ENCODE results near the gene PPP6R3.

DNA sequence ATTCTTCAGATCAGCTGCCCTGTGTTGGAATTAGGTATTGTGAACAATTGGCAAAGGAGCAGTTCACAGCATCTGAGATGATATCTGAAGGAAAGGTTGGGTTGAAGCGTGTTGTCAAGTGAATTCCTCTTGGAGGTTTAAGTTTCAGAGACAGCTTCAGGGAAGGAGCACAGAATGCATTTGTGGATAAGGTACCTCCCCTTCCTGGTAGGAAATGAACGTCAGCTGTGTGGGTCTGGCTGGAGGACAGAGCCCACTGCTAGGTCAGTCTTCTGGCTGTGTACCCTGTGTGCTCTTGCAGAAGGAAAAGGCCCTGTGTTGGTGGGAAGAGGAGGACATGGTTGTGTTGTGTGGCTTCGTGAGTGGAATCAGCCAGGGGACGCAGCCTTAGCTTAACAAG, 135.7 kb downstream of the PPP6R3 start:
- TF ChIP-seq TCF7L2 (IDR thresholded peaks at IDR 0.05; ENCODE audit: low read depth, low read length) (no peak), POLR2AphosphoS5 (IDR thresholded peaks at IDR 0.05; ENCODE audit: low read depth, low read length) (no peak), SIN3A (IDR thresholded peaks at IDR 0.05; ENCODE audit: borderline replicate concordance, insufficient read depth, low read depth, low read length) (no peak)
- TF ChIP-seq, protein P1, sequence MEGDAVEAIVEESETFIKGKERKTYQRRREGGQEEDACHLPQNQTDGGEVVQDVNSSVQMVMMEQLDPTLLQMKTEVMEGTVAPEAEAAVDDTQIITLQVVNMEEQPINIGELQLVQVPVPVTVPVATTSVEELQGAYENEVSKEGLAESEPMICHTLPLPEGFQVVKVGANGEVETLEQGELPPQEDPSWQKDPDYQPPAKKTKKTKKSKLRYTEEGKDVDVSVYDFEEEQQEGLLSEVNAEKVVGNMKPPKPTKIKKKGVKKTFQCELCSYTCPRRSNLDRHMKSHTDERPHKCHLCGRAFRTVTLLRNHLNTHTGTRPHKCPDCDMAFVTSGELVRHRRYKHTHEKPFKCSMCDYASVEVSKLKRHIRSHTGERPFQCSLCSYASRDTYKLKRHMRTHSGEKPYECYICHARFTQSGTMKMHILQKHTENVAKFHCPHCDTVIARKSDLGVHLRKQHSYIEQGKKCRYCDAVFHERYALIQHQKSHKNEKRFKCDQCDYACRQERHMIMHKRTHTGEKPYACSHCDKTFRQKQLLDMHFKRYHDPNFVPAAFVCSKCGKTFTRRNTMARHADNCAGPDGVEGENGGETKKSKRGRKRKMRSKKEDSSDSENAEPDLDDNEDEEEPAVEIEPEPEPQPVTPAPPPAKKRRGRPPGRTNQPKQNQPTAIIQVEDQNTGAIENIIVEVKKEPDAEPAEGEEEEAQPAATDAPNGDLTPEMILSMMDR (IDR thresholded peaks at IDR 0.05), result no peak

Measured in Panc1 (cell line).